Activated CD8-positive, alpha-beta T cell treated with anti-CD3 and anti-CD28 coated beads for 36 hours (primary cell): Measurements from ENCODE around the gene KRT32. TPM values are rescaled to one million over a fixed set of nuclear protein-coding genes. Genes with fewer than 3 reads are reported as not detected.

Source experiments
- ATAC-seq: fragments of 200-7000 bp; cut with Tn5 transposase; one replicate; pipeline ENCODE4 v1.10.0; 2021; ENCODE audit warnings: mild to moderate bottlenecking, moderate library complexity
- CTCF ChIA-PET: fragments of 350-600 bp; sonication (Branson Sonifier 250); formaldehyde crosslinking; loops from one replicate; lab custom pipeline; 2021; ENCODE audit warnings: antibody characterized with exemption; lab: Charles Lee
- POLR2A ChIA-PET: fragments of 350-600 bp; sonication (Branson Sonifier 250); formaldehyde crosslinking; loops from one replicate; lab custom pipeline; 2021; ENCODE audit warnings: antibody characterized with exemption; lab: Charles Lee
- DNase-seq: peaks from one replicate; pipeline ENCODE4 v3.0.0-alpha.2; 2020
- H3K27ac Mint-ChIP-seq: one replicate; pipeline ENCODE4 v1.8.0; 2021; ENCODE audit warnings: mild to moderate bottlenecking, mixed read lengths
- H3K27me3 Mint-ChIP-seq: one replicate; pipeline ENCODE4 v1.8.0; 2021; ENCODE audit warnings: mixed read lengths
- H3K36me3 Mint-ChIP-seq: one replicate; pipeline ENCODE4 v1.8.0; 2021; ENCODE audit warnings: low read depth, mixed read lengths
- H3K4me1 Mint-ChIP-seq: one replicate; pipeline ENCODE4 v1.8.0; 2021; ENCODE audit warnings: low read depth, mixed read lengths
- H3K4me3 Mint-ChIP-seq: one replicate; pipeline ENCODE4 v1.8.0; 2021; ENCODE audit warnings: mild to moderate bottlenecking, moderate library complexity, mixed read lengths
- H3K9me3 Mint-ChIP-seq: one replicate; pipeline ENCODE4 v1.8.0; 2021; ENCODE audit warnings: mixed read lengths
- intact Hi-C: fragments of 100-400 bp; cut with micrococcal nuclease; formaldehyde crosslinking; loops from one replicate; pipeline ENCODE4 v1.10.0; 2022
- total RNA-seq, 2 experiments: library from RNA; stranded (reverse); gene quantifications; one replicate each; pipeline ENCODE4 v1.2.3, GENCODE V29; 2021
- TF ChIP-seq, protein P1 (sequence below): fragments of 200-600 bp; IDR thresholded peaks from one replicate; pipeline ENCODE4 v1.8.0; 2022; ENCODE audit warnings: antibody characterized with exemption, mild to moderate bottlenecking

Gene KRT32
- total RNA-seq, 2 experiments from 2014 or later: not detected

- H3K27me3 Mint-ChIP-seq: no peaks in the 10 kb centered on the region
- CTCF ChIA-PET: interaction anchor here (1.1 to 2.1 kb wide), 3 partner anchors 10 to 157 kb away, joined by 3 to 6 read pairs (median 5); no protein-coding TSS in a partner anchor
- intact Hi-C loops: no loop called here
- no peak for DNase-seq
- no peak overlapping the region for H3K27ac Mint-ChIP-seq
- POLR2A ChIA-PET: interaction anchor here (0.5 kb wide), 1 partner anchor 342 kb away, joined by 3 read pairs; no protein-coding TSS in a partner anchor
- H3K4me1 Mint-ChIP-seq: no peaks in the 10 kb centered on the region
- TF ChIP-seq, protein P1, sequence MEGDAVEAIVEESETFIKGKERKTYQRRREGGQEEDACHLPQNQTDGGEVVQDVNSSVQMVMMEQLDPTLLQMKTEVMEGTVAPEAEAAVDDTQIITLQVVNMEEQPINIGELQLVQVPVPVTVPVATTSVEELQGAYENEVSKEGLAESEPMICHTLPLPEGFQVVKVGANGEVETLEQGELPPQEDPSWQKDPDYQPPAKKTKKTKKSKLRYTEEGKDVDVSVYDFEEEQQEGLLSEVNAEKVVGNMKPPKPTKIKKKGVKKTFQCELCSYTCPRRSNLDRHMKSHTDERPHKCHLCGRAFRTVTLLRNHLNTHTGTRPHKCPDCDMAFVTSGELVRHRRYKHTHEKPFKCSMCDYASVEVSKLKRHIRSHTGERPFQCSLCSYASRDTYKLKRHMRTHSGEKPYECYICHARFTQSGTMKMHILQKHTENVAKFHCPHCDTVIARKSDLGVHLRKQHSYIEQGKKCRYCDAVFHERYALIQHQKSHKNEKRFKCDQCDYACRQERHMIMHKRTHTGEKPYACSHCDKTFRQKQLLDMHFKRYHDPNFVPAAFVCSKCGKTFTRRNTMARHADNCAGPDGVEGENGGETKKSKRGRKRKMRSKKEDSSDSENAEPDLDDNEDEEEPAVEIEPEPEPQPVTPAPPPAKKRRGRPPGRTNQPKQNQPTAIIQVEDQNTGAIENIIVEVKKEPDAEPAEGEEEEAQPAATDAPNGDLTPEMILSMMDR: no peak
- H3K4me3 Mint-ChIP-seq: no peak overlapping the region
- H3K9me3 Mint-ChIP-seq: no peaks in the 10 kb centered on the region
- no peak for ATAC-seq
- no peaks in the 10 kb centered on the region for H3K36me3 Mint-ChIP-seq
Measured at GRCh38 chr17:41505809-41506767, 38.9 kb upstream of the KRT32 start.

GRCh38 chr17:41505007-41505808 lies 38.0 kb upstream of the KRT32 start, which contains the start of gene KRT13:
Gene KRT13, minus strand, starts transcription at chr17:41505612. Its CDS starts 62 bp downstream, at chr17:41505550.
- CTCF ChIA-PET: interaction anchor here (1.0 to 2.1 kb wide), 3 partner anchors 10 to 88 kb away, joined by 3 to 6 read pairs (median 5); no protein-coding TSS in a partner anchor
- POLR2A ChIA-PET: no interaction called here

GRCh38 chr17:41504246-41504977 lies 37.2 kb upstream of the KRT32 start:
- H3K9me3 Mint-ChIP-seq: no peaks in the 10 kb centered on the region
- intact Hi-C loops: no loop called here
- CTCF ChIA-PET: interaction anchor here (0.6 to 2.5 kb wide), 4 partner anchors 9 to 89 kb away, joined by 3 to 9 read pairs (median 4); no protein-coding TSS in a partner anchor

More at GRCh38 chr17:41505007-41505808, 38.0 kb upstream of the KRT32 start, which contains the start of gene KRT13:
- no peaks in the 10 kb centered on the region for H3K36me3 Mint-ChIP-seq
- H3K4me3 Mint-ChIP-seq: no peak within 1 kb of the TSS
- no peaks in the 10 kb centered on the region for H3K4me1 Mint-ChIP-seq
- no peak for ATAC-seq
- H3K27ac Mint-ChIP-seq: no peak within 1 kb of the TSS
- no peaks in the 10 kb centered on the region for H3K9me3 Mint-ChIP-seq
- H3K27me3 Mint-ChIP-seq: no peaks in the 10 kb centered on the region
- intact Hi-C loops: no loop called here
- no peak for DNase-seq
- TF ChIP-seq, protein P1: no peak

GRCh38 chr17:41503202-41503601 lies 36.0 kb upstream of the KRT32 start:
- Mint-ChIP-seq H3K4me3 (no peak overlapping the region), H3K4me1 (no peaks in the 10 kb centered on the region), H3K27me3 (peaks cover 2% of the 10 kb centered on the region), H3K36me3 (no peaks in the 10 kb centered on the region), H3K9me3 (no peaks in the 10 kb centered on the region), H3K27ac (no peak overlapping the region)
- ATAC-seq: no peak
- ChIA-PET CTCF (interaction anchor here (1.3 to 2.5 kb wide), 2 partner anchors 46 to 145 kb away, joined by 3 to 9 read pairs; no protein-coding TSS in a partner anchor), POLR2A (no interaction called here)
- TF ChIP-seq, protein P1: no peak
- intact Hi-C loops: no loop called here
- DNase-seq: no peak

More at GRCh38 chr17:41504246-41504977, 37.2 kb upstream of the KRT32 start:
- DNase-seq: no peak
- POLR2A ChIA-PET: no interaction called here
- peaks cover 2% of the 10 kb centered on the region for H3K27me3 Mint-ChIP-seq
- H3K4me3 Mint-ChIP-seq: no peak overlapping the region
- ATAC-seq: no peak
- H3K4me1 Mint-ChIP-seq: no peaks in the 10 kb centered on the region
- no peak overlapping the region for H3K27ac Mint-ChIP-seq
- TF ChIP-seq, protein P1: no peak
- H3K36me3 Mint-ChIP-seq: no peaks in the 10 kb centered on the region
